GM18907 (cell line): ENCODE data around the gene CELF2.

ENCODE experiments used
- ATAC-seq: cut with Tn5 transposase; IDR thresholded peaks from one replicate; pipeline ENCODE4 v1.9.1; 2021; ENCODE audit warnings: mild to moderate bottlenecking, moderate library complexity; ENCODE audit not compliant: unreplicated experiment

The CELF2 gene

GRCh38 chr10:11057018-11057417, 39.3 kb downstream of the CELF2 start:
- ATAC-seq: no peak

GRCh38 chr10:11057448-11057847, 39.8 kb downstream of the CELF2 start:
- no peak for ATAC-seq

GRCh38 chr10:11057994-11058393, 40.3 kb downstream of the CELF2 start:
- no peak for ATAC-seq

DNA sequence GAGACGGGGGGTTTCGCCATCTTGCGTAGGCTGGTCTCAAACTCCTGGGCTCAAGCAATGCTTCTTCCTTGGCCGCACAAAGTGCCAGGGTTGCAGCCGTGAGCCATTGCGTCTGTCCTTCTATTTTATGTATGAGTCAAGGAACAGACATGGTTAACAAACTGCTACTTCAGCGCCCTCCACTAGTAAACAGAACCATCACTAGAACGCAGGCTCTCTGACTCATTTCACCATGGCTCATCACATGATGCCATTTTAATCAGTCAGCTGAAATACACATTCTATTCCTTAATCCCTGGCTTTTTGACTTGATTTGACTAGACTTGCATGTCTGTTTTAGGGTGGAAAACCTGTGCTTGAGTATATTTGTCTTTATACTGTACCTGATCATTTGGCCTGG, 41.3 kb downstream of the CELF2 start:
- ATAC-seq: no peak

DNA sequence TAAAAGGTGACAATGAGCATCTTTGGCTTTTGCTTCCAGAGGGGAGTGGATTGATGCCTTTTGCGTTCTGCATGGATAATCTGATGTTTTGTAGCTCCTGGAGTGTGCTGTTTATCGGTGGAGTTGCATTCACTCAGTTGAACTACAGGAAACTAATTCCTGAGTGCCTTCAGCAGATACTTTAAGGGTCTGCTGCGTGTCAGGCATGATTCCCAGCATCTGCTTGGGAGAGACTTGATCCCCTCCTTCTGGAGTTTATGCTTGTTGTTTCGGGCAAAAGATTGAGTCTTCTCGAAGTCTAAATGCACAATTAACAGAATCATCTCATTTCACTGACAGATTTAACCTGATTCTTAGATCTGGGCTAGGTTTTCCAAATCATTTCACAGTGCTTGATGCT, 46.2 kb downstream of the CELF2 start:
- ATAC-seq: no peak

- ATAC-seq: no peak
Measured at GRCh38 chr10:11064832-11065231, 47.2 kb downstream of the CELF2 start.

- no peak for ATAC-seq
Measured at GRCh38 chr10:11065567-11065966, 47.9 kb downstream of the CELF2 start.

DNA sequence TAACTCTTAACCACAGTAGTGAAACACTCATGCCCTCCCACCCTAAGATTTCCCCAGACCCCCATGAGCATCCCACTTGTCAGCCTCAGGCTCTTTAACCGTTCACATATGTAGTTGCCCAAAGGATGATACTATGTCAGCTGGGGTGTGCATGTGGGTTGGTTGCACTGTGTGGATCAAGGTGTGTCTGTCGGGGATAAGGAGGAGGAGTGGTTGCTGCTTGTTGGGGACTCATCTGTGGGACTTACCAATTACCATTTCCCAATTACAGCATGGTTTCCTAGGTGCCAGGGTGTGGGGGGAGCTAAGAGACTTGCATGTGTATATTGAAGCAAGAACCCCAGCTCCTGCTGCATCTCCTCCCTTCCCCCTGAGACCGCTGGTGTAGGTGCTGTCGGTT, 48.8 kb downstream of the CELF2 start:
- ATAC-seq: no peak

DNA sequence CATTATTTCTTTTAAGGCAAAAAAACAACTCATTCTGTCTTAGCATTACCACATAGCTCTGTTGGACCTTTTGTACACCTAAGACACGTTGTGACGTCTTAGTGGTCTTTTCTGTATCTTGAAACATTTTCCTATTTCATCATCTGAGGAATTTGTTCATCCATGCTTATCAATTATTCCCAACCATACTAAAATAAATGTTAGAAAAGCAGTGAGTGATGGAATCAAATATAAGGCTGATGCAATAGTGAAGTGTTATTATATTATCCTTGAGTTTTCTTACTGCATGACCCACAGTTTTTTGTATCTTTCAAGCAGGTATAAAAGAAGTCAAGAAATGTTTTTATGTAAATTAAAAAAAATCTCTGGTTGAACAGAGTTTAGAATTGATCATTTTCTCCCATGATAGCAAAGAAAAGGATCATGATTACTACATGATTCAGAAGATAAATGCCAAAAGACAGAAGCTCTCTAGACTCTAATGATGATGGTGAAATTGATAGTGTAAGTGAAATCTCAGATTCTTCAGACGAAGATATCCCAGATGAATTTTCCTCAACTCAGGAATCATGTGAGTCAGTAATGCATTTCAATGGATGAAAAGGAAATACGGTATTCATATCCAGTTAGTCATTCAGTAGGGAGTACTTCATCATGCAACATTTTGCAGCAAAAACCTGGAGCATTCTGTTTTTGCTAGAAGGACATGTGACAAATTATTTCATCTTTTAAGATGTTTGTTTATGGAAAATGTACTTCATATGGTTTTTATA, 51.4 kb downstream of the CELF2 start:
- ATAC-seq: no peak

DNA sequence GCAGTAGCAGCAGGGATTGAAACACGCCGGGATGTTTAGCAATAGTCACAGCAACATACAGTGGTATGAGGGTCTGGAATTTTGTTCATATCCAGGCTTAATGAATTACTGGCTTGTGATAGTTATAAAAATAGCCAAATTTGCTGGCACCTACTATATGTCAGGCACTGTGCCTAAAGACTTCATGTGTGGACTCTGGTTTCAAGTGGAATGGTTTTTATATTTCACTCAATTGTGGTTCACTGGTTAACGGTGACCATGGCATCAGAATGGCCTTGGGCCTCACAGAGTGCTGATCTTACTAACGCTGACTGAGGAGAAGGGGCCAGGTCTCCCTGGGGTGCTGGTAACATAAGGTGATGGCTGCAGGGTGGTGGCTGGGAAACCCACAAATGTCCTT, 55.7 kb downstream of the CELF2 start:
- no peak for ATAC-seq

DNA sequence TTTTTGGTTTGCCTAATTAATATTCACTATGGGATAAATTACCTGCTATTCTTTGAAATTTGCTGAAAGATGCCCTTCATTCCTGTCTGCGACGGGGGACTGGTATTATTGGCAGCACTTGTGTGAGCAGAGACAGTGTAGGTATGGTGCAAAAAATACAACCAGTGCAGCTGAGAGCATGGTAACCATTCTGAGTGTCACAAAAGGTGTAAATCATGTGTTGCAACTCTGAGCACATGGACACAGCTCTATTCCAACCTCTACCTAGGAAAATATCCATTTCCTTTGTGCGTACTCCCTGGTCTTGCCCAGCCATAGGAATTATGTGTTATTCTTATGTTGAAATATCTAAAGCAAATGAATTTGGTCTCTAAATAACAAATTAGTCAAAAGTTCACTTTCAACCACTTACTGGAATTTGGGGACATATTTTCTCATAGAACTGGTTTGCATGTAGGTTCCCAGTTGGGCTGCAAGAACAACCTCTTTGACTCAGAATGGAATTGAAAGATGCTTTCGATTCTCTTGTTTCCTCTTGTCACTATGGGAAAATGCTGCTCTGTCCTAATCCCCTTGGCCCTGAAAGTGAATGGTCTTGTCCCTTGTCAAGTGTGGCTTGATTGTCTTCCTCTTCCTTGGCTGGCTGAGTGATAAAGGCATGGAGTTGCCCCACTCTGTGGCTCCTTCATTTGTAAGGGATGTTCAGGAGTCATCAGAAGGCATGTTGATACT, 57.0 kb downstream of the CELF2 start:
- peak; percentile 60 for ATAC-seq

GRCh38 chr10:11076221-11076620, 58.5 kb downstream of the CELF2 start:
- ATAC-seq: no peak

DNA sequence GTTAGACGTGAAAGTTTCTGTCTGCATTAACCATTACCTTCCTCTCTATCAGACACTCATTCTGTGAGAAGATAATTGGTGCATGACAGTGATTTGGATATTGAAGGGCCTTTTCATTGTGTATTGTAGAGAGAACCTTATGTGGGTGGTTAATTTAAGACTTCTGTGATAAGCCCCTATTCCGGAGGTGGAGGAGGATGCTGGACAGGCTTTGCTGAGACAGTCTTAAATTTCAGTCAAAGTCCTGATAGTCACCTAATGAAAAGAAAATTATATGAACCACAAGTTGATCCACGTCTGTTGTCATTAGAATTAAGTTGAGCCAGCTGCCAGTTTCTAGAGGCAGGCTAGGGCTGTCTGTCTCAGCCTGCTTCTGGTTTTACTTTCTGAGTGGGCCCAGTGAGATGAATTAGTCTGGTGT, 62.9 kb downstream of the CELF2 start:
- peak; percentile 85 for ATAC-seq

GRCh38 chr10:11081408-11081807, 63.7 kb downstream of the CELF2 start:
- ATAC-seq: no peak

- ATAC-seq: no peak
Measured at GRCh38 chr10:11082526-11082925, 64.9 kb downstream of the CELF2 start.

DNA sequence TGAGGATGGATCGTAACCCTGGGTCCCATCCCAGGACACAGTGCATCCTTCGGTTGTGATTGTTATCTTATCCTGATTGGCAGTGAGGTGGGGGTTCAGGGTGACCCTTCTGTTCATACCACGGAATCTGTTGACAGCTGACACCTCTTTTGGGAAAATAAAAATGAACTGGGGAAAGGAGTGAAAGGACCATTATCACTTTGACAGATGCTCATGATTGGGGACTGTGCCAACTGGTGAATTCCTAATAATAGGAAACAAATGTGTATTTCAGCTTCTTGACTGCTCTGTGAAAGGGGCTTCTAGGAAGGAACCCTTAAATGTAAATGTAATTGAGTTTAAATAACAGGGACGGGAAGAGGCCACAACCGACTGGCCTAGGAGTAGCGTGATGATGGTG, 65.4 kb downstream of the CELF2 start:
- ATAC-seq: no peak

DNA sequence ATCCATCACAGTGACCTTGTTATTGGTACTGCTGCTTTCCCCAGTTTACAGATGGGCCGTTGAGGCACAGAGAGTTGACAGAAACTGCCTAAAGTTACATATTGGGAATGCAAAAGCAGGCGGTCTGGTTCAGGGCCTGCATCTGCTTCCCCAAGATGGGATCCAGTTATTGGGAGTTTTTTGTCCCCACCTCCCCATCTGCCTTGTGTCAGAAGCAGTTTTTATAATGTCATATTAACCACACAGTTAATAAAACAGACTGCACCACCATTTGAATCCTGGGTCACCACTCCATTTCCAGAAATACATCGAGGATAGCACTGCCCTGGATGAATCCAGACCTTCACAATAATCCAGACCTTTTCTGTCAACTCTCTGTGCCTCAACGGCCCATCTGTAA, 67.9 kb downstream of the CELF2 start:
- no peak for ATAC-seq

GRCh38 chr10:11086177-11086840, 68.6 kb downstream of the CELF2 start:
- ATAC-seq: no peak

DNA sequence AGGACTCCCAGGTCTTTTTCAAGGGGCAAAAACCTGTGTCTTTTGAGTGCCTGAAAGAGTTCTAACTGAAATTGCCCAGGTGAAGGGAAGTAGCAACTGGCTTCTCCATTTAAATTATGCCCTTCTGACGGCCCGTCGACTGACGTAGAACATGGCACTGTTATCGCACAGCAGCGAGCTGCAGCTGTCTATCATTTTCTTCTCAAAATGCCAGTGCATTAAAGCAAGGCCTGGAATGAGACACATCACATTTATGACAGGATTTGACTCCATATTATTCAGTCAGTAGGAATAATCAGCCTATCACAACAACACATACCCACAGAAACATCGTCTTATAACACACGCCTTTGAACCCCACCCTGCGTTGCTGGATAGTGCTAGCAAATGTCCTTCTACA, 69.7 kb downstream of the CELF2 start:
- ATAC-seq: no peak

DNA sequence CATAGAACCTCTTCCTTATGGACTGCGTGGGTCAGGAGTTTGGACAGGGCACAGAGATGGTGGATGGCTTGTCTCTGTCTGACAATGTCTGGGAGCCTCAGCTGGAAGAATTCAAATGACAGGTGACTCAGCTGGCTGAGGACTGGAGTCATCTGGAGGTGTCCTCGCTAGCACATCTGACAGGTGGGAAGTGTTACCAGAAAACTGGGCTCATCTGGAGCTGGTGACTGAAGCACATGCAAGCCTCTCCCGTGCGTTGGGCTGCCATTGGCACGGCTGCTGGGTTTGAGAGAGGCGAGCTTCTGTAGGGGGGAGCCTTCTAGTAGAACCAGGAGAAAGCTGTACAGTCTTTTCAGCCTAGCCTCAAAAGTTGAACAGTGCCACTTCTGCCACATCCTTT, 71.0 kb downstream of the CELF2 start:
- no peak for ATAC-seq

DNA sequence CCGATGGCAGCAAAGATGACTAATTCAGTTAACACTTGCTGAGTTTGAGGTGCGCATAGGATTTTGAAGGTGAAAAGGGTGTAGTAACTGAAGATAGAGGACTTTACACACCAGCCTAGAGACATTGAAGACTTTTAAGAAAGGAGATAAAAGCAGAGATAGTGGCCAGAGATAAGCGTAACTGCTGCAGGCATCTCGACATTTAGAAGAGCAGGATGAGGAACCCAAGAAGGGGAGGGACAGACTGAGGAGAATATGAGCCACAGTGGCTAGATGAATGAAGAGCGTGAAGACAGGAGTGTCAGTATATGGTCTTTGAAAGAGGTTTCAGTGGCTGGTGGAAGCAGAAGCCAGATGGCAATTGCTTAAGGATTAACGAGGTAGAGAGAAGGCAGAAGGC, 71.6 kb downstream of the CELF2 start:
- ATAC-seq: no peak

DNA sequence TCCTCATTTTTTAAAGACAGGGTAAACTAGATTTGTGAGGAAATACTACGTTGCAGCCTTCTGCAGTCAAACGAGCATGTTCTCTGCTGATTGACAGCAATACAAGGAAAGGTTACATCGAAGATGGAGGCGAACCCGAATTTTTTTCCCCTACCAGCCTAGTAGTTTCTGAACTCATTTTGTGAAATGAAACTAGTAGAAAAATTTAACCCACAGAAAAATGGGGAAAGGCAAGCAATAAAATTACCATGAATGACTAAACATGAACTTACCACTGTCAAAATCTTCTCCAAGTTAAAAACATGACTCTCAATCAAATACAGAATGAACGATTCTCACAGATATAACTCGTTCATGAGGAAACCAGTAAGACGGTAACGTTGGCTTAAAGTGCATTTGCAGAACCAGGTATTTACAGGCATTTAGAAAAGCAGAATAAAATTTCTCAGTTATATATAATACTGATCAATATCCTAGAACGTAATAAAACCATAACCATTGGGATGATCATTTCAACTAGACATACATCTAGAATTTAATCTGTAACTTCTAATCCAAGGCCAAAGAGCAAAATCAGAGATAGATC, 73.9 kb downstream of the CELF2 start:
- no peak for ATAC-seq
